GM12874 (cell line): ENCODE results near the gene PALMD.

Source experiments
- CTCF ChIP-seq: IDR thresholded peaks from 2 replicates; pipeline ENCODE4 v1.5.1; 2011; ENCODE audit warnings: low read depth, mild to moderate bottlenecking, control low read depth, low read length, moderate library complexity; ENCODE audit not compliant: insufficient read depth

Gene PALMD

DNA sequence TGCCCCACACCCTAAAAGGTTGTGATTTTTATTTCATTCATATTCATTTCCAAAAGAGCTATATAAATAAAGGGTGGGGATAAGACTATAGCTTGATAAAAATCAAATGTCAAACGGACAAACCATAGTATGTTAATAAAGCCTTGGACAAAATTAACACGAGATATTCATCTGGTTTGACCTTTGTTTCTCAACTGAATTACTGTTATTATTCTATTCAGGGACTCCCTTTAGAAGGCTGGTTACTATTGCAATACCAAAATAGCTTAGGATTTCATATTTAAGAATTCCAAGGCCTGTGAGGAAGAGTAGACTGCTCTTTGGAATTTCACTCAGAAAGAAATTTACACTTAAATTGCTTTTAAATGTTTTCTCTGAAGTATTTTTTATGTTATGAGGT is 10.2 kb upstream of the PALMD start:
- TF ChIP-seq CTCF, result no peak

DNA sequence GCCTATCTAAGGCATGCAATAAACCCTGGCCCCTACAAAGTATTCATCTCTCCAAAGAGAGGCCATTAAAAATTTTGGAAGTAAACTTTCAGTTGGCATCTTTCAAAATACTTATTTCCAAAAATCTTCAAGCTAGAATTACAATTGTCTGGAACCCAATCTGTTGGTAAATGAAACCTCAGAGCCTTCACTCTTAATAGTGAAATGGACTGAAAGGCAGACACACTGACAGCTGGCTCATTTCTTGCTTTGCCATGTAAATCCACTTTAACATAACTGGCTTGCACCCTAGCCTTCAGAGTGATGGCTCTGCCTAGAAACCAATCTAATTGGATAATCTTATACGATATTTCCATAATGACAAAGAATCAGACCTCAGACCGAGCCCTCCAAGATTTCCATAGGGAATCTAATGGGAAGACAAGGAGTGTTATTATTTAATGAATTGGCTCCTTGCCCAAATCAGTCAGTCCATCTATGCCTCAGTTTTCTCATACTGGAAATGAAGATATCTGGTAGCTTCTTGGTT is 9.2 kb upstream of the PALMD start:
- TF ChIP-seq CTCF, result no peak

- TF ChIP-seq CTCF, result no peak
Measured at GRCh38 chr1:99638853-99639252, 7.1 kb upstream of the PALMD start.

- TF ChIP-seq CTCF, result no peak
Measured at GRCh38 chr1:99639408-99639807, 6.5 kb upstream of the PALMD start.

GRCh38 chr1:99639945-99640344 is 6.0 kb upstream of the PALMD start:
- TF ChIP-seq CTCF, result no peak

DNA sequence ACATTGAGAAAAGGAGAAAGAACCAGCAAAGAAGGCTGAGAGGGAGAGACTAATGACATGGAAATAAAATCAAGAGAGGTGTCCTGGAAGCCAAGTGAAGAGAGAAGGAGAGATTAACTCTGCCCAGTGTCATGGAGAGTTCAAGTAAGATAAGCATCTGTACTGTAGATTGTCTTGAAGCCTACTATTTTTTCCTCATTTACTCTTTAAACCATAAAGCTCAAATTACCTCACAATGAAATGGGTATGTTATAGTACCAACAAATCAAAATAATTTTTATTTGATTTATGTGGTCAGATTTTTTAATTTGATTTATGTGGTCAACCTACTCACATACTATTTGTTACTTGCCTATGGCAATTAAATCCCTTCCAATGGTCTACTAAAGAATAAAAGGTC is 5.2 kb upstream of the PALMD start:
- TF ChIP-seq CTCF, result no peak

DNA sequence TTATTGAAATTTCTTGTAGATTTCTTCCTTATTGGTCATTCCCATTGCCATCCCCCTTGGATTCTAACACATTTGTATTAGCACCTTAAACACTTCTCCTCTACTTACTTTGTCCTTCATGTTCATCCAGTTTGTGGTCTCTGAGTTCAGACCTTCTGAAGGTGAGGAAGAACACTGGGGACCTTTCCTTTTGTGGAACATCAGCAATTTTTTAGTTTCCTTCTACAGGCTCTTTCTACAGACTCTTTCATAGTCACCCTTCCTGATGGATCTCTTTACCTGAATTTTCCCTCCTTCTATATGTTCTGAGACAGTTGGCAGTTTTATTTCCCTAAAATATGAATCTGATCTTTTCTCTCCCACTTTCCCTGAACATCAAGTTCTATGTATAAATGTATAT is 4.4 kb upstream of the PALMD start:
- no peak for TF ChIP-seq CTCF

- no peak for TF ChIP-seq CTCF
Measured at GRCh38 chr1:99642053-99642452, 3.9 kb upstream of the PALMD start.
